Liver (tissue), 3 donors: ENCODE measurements around the gene ZNHIT2.

Source experiments
- CTCF ChIP-seq: fragments of 150-350 bp; IDR thresholded peaks from 2 replicates; pipeline ENCODE4 v1.5.1; 2017; ENCODE audit warnings: improper control_type of control experiment, low read depth, low read length; ENCODE audit not compliant: missing input control
- EGR1 ChIP-seq, 2 donors: IDR thresholded peaks; 2 replicates each; pipeline ENCODE4 v1.6.1; 2016 to 2018; ENCODE audit warnings: antibody characterized with exemption in 2 of 2, low read depth in 2 of 2
- FOXA2 ChIP-seq: IDR thresholded peaks from 2 replicates; pipeline ENCODE4 v1.6.1; 2016; ENCODE audit warnings: antibody characterized with exemption
- HNF4G ChIP-seq: IDR thresholded peaks from 2 replicates; pipeline ENCODE4 v1.6.1; 2016; ENCODE audit warnings: antibody characterized with exemption
- RAD21 ChIP-seq, 2 donors: IDR thresholded peaks; 2 replicates each; pipeline ENCODE4 v1.6.1; 2016; ENCODE audit warnings: antibody characterized with exemption in 2 of 2, mild to moderate bottlenecking in 2 of 2
- YY1 ChIP-seq: IDR thresholded peaks from 2 replicates; pipeline ENCODE4 v1.6.1; 2016; ENCODE audit warnings: antibody characterized with exemption, mild to moderate bottlenecking
- donor health status: healthy.
- donor health status: healthy.

- no peak for TF ChIP-seq CTCF
- TF ChIP-seq RAD21 (IDR thresholded peaks at IDR 0.05), result no peak
- no peak for TF ChIP-seq YY1
- no peak for TF ChIP-seq FOXA2
- TF ChIP-seq EGR1 (IDR thresholded peaks at IDR 0.05; ENCODE audit: low read depth in 2 of 2), result no peak
- TF ChIP-seq HNF4G, result no peak
Observed at GRCh38 chr11:65095427-65095826, 22.1 kb downstream of the ZNHIT2 start.
